ENCODE data around the gene CHD6. TPM values are rescaled to one million over a fixed set of nuclear protein-coding genes. Genes with fewer than 3 reads are reported as not detected.

Gene CHD6
- polyA plus RNA-seq, 1 experiment: 16.4 TPM

- no peak overlapping the region for H3K4me3 ChIP-seq (ENCODE audit: low read depth, low read length)
- H3K36me3 ChIP-seq (ENCODE audit: control insufficient read depth, insufficient read depth, low read length): no peaks in the 10 kb centered on the region
- ChIA-PET POLR2A (no interaction called here), CTCF (interaction anchor here (1.3 to 1.4 kb wide), 2 partner anchors 14 to 35 kb away, joined by 3 read pairs; no protein-coding TSS in a partner anchor)
- DNase-seq (ENCODE audit: low read depth): no peak
- no peak for TF ChIP-seq CTCF (IDR thresholded peaks at IDR 0.05; ENCODE audit: insufficient read depth, low read depth, low read length)
- H3K27me3 ChIP-seq (ENCODE audit: control insufficient read depth, insufficient read depth, low read length): peaks cover 29% of the 10 kb centered on the region
These were observed 244.0 kb downstream of the CHD6 start for GRCh38 chr20:41373931-41374920.

DNA sequence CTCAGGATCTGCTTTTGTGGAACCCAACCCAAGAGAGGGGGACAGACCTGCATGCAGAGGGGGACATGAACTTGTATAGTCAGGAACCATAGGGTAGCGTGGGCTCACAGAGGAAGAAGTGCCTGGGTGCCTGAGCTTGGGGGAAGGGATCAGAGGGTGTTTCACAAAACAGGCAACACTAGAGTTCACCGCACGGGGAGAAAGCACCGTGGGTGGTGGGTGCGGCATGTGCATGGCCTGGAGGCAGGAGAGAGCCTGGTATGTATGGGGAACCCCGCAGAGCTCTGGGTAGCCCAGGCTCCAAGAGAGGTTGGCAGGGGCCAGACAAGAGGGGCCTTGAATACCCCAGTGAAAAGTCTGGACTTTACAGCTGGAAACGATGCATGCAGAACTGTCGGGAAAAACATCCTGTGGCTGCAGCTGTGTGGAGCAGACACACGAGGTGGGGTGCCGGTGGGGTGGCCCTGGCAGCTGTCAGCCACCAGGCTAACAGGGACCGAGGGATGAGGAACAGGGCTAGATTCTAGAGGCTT, 244.9 kb downstream of the CHD6 start:
- CTCF ChIA-PET: interaction anchor here (0.6 to 1.4 kb wide), 3 partner anchors 14 to 277 kb away, joined by 3 to 4 read pairs (median 3); no protein-coding TSS in a partner anchor
- no peaks in the 10 kb centered on the region for H3K36me3 ChIP-seq (ENCODE audit: control insufficient read depth, insufficient read depth, low read length)
- H3K4me3 ChIP-seq (ENCODE audit: low read depth, low read length): no peak overlapping the region
- POLR2A ChIA-PET: no interaction called here
- no peak for DNase-seq (ENCODE audit: low read depth)
- H3K27me3 ChIP-seq (ENCODE audit: control insufficient read depth, insufficient read depth, low read length): peaks cover 30% of the 10 kb centered on the region
- TF ChIP-seq CTCF (IDR thresholded peaks at IDR 0.05; ENCODE audit: insufficient read depth, low read depth, low read length): no peak

DNA sequence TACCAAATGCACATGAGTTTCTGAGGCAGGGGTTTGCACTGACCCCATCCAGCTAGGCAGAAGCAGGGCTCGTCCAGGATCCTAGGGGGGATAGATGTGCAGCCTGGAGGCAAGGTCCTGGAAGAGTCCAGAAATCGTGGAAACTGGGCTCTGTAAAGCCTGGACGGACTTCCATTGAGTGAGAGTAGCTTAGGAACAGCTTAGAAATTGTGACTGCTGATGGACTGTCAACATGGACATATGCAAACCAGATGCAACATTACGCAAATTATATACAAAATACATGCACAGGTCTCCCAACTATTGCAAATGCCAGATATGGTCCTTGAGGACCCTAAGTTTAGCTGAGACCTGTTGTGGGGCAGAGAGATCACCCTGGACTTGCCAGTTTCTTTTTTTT, 246.8 kb downstream of the CHD6 start:
- no peak for DNase-seq (ENCODE audit: low read depth)
- Histone ChIP-seq H3K27me3 (ENCODE audit: control insufficient read depth, insufficient read depth, low read length) (peaks cover 35% of the 10 kb centered on the region), H3K4me3 (ENCODE audit: low read depth, low read length) (no peak overlapping the region), H3K36me3 (ENCODE audit: control insufficient read depth, insufficient read depth, low read length) (no peaks in the 10 kb centered on the region)
- POLR2A ChIA-PET: no interaction called here
- CTCF ChIA-PET: interaction anchor here (0.8 to 1.9 kb wide), 2 partner anchors 10 to 27 kb away, joined by 3 to 5 read pairs; no protein-coding TSS in a partner anchor
- TF ChIP-seq CTCF (IDR thresholded peaks at IDR 0.05; ENCODE audit: insufficient read depth, low read depth, low read length): no peak

DNA sequence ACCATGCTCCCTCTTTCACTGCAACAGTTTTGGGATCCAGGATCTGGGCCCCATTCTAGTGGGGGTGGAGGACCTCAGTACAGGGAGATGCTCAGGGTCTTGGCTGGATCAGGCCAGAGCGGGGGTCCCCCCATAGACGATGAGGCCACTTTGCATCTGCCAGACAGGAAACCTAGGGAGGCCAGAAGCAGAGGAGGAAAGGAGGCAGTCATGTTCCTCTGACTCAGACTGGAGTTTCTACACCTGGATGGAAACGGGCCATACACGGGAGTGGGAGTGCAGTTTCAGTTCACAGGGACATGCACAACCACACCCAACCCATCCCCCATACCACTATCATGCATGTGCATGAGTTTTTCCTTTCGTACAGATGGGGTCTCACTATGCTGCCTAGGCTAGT, 248.0 kb downstream of the CHD6 start:
- ChIA-PET POLR2A (no interaction called here), CTCF (no interaction called here)

More for the DNA sequence above, 248.0 kb downstream of the CHD6 start:
- Histone ChIP-seq H3K4me3 (ENCODE audit: low read depth, low read length) (no peak overlapping the region), H3K36me3 (ENCODE audit: control insufficient read depth, insufficient read depth, low read length) (no peaks in the 10 kb centered on the region), H3K27me3 (ENCODE audit: control insufficient read depth, insufficient read depth, low read length) (peaks cover 42% of the 10 kb centered on the region)
- no peak for TF ChIP-seq CTCF (IDR thresholded peaks at IDR 0.05; ENCODE audit: insufficient read depth, low read depth, low read length)
- no peak for DNase-seq (ENCODE audit: low read depth)

Measured in BJ (cell line).